ENCODE data around the gene ARSG.

- TF ChIP-seq, protein P1, sequence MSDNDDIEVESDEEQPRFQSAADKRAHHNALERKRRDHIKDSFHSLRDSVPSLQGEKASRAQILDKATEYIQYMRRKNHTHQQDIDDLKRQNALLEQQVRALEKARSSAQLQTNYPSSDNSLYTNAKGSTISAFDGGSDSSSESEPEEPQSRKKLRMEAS (CRISPR knock-in tag; IDR thresholded peaks at IDR 0.05) = no peak
- TF ChIP-seq FOXJ3 (CRISPR knock-in tag; IDR thresholded peaks at IDR 0.05) = no peak
- TF ChIP-seq USF1 (CRISPR knock-in tag; IDR thresholded peaks at IDR 0.05) = no peak
- TF ChIP-seq, protein P2, sequence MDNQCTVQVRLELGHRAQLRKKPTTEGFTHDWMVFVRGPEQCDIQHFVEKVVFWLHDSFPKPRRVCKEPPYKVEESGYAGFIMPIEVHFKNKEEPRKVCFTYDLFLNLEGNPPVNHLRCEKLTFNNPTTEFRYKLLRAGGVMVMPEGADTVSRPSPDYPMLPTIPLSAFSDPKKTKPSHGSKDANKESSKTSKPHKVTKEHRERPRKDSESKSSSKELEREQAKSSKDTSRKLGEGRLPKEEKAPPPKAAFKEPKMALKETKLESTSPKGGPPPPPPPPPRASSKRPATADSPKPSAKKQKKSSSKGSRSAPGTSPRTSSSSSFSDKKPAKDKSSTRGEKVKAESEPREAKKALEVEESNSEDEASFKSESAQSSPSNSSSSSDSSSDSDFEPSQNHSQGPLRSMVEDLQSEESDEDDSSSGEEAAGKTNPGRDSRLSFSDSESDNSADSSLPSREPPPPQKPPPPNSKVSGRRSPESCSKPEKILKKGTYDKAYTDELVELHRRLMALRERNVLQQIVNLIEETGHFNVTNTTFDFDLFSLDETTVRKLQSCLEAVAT (IDR thresholded peaks at IDR 0.05) = no peak
- TF ChIP-seq, protein P3, sequence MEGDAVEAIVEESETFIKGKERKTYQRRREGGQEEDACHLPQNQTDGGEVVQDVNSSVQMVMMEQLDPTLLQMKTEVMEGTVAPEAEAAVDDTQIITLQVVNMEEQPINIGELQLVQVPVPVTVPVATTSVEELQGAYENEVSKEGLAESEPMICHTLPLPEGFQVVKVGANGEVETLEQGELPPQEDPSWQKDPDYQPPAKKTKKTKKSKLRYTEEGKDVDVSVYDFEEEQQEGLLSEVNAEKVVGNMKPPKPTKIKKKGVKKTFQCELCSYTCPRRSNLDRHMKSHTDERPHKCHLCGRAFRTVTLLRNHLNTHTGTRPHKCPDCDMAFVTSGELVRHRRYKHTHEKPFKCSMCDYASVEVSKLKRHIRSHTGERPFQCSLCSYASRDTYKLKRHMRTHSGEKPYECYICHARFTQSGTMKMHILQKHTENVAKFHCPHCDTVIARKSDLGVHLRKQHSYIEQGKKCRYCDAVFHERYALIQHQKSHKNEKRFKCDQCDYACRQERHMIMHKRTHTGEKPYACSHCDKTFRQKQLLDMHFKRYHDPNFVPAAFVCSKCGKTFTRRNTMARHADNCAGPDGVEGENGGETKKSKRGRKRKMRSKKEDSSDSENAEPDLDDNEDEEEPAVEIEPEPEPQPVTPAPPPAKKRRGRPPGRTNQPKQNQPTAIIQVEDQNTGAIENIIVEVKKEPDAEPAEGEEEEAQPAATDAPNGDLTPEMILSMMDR (IDR thresholded peaks at IDR 0.05 in 2 of 3, conservative IDR thresholded peaks at IDR 0.05 in 1 of 3; ENCODE audit: insufficient read depth in 2 of 3, low read depth in 1 of 3, low read length in 3 of 3) = no peak
- TF ChIP-seq JUNB (CRISPR knock-in tag; conservative IDR thresholded peaks at IDR 0.05) = no peak
- no peak for TF ChIP-seq RFX5 (IDR thresholded peaks at IDR 0.05; ENCODE audit: low read depth, low read length)
- TF ChIP-seq ETV5 (CRISPR knock-in tag; IDR thresholded peaks at IDR 0.05; ENCODE audit: low read depth) = no peak
- no peak for TF ChIP-seq ZNF445 (CRISPR knock-in tag; IDR thresholded peaks at IDR 0.05; ENCODE audit: low read depth)
Measured at GRCh38 chr17:68344701-68345136, 53.4 kb downstream of the ARSG start.
